Stimulated activated CD4-positive, alpha-beta T cell treated with anti-CD3 and anti-CD28 coated beads, Interleukin-2, amount 100 ng/mL, for 4 hours (primary cell): ENCODE results near the gene KNDC1.
"Not testable (repeated sequence)": the region's sequence is repeated elsewhere in the genome, so short reads cannot be mapped to it uniquely, and the experiment has no call there.

Experiments
- DNase-seq: peaks from one replicate; pipeline ENCODE4 v3.0.0-alpha.2; 2020; ENCODE audit warnings: low read depth

KNDC1 gene

GRCh38 chr10:133225707-133226191 lies 65.7 kb downstream of the KNDC1 start:
- no peak for DNase-seq

- no peak for DNase-seq
These were observed 66.3 kb downstream of the KNDC1 start for GRCh38 chr10:133226251-133226808.

DNA sequence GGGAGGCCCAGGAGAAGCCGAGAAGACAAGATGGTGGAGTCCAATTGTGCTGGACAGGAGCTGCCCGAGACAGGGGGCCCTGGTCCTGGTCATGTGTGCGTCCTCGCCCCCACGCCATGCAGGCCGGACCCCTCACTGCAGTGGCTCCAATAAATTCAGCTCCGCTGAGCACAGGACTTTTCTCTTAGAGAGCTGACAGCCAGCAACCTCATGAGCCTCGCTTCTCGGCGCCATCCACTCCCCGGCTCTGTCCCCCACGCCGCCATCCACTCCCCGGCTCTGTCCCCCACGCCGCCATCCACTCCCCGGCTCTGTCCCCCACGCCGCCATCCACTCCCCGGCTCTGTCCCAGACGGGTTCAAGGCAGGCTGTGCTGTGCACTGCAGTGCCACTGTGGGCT lies 67.2 kb downstream of the KNDC1 start:
- no peak for DNase-seq

- DNase-seq, result no peak
These were observed 69.4 kb downstream of the KNDC1 start for GRCh38 chr10:133229265-133230043.

DNA sequence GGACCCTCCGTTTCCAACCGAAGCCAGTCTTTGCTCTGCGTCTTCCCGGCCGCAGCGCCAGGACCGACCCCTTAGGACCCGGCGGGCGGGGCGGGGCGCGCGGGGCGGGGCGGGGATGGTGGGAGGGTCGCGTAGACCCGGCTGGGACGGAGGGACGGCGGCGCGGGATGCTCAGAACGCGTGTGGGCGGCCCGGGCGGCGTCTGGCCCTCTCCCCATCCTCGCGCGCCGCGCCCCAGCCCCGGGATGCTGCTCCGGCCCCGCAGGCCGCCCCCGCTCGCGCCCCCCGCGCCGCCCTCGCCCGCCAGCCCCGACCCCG lies 70.0 kb downstream of the KNDC1 start, which contains the start of gene UTF1:
Gene UTF1 (plus strand): TSS at position 174 of the 318 bp plus-strand sequence. CDS start 72 bp downstream, at position 246.
- DNase-seq, result no peak

DNA sequence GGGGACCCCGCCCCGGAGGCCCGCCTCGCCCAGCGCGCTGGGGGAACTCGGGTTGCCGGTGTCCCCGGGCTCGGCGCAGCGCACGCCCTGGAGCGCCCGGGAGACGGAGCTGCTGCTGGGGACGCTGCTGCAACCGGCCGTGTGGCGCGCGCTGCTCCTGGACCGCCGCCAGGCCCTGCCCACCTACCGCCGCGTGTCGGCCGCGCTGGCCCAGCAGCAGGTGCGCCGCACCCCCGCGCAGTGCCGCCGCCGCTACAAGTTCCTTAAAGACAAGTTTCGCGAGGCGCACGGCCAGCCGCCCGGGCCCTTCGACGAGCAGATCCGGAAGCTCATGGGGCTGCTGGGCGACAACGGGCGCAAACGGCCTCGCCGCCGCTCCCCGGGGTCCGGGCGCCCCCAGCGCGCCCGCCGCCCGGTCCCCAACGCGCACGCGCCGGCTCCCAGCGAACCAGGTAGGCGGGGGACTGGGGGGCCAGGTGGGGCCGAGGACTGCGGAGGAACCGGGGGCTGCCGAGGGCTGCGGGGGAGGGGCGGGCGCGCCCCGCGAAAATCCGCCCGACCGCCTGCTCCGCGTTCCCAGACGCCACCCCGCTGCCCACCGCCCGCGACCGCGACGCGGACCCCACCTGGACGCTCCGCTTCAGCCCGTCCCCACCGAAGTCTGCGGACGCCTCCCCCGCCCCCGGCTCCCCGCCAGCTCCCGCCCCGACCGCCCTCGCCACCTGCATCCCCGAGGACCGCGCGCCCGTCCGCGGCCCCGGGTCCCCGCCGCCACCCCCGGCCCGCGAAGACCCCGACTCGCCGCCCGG lies 70.6 kb downstream of the KNDC1 start:
- DNase-seq, result no peak

- no peak for DNase-seq
These were observed 71.4 kb downstream of the KNDC1 start for GRCh38 chr10:133231244-133231945.

DNA sequence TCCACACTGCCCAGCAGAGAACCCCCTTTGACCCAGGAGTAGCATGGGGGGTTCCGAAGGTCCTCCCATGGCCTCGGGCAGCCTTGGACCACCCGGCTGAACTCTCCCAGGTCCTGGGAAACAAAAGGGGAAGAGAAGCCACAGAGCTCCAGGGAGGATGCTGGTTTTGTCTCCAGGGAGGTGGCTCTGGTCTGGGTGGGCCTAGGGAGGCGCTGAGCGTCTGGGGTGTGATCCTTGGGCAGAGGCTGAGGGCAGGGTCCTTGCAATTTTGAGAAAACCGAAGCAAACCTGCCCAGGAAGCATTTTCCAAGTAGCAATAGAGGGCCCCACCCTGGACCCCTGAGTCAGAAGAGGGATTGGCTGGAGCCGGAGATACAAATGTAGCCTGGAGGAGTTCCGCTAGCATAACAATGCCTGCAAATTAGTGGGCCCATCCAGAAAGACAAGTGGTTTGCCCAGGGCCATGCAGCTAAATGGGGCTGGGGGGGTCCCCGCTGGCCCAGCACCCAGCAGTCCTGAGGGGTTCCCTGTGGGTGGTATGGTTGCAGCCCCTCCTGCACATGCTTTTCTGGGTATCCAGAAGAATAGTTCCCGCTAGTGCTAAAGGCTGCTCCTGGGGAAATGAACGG lies 72.0 kb downstream of the KNDC1 start:
- no peak for DNase-seq

- DNase-seq, result not testable (repeated sequence)
These were observed 74.8 kb downstream of the KNDC1 start for GRCh38 chr10:133234796-133235195.

GRCh38 chr10:133235265-133235855 lies 75.3 kb downstream of the KNDC1 start:
- DNase-seq, result no peak

DNA sequence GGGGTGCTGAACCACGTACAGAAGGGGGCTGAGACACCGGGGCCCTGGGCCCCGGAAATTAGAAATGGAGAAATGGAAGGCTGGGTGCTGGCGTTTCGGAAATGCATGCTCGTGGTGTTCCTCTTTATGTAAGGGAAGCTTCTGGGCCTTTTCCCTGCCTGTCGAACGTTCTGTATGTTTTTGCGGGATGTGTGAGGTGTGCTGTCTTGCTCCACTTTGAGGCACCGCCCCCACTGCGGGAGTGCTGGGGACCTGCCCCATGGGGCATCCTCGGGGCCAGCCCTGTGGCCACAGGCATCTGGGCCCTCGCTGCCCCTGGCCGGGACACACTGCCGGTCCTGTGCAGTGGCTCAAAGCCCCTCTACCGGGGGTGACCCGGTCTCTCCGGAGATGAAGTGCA lies 75.9 kb downstream of the KNDC1 start:
- DNase-seq, result no peak

DNA sequence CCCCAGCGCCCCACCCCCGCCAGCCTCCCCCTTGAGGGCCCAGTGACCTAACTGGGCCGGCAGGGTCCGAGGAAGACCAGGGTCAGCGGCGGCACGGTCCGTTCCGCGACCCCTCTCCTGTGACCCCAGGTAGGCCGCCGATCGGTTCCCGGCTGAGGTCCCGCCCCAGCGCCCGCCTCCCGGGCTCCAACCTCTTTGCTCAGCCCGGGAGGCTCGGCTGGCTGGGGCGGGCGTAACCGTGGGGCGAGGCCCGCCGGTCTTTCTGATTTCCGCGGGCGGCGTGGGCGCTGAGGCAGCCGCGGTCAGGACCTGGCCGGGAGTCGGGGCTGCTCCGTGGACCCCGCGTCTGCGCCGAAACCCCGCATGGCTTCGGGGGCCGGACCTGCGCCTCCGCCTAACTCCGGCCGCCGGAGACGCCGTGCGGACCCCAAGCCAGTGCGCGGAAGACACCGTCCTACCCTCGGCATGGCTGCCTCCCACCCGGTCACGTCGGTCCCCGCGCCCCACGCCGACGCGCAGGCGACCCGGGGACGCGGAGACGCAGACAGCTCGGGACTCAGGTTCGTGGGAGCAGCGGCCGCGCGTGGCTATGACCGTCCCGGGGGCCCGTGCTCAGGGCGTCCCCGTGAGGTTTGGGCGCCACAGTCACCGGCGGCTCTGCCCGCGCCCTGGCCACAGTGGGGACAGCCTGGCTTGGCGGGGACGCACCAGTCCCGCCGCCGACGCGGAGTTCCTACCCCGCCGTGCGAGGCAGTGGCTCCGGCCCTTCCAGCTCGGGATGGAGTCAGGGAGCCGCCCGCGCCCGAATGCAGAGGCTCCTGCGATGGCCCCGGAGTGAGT lies 76.6 kb downstream of the KNDC1 start:
- DNase-seq, result no peak

DNA sequence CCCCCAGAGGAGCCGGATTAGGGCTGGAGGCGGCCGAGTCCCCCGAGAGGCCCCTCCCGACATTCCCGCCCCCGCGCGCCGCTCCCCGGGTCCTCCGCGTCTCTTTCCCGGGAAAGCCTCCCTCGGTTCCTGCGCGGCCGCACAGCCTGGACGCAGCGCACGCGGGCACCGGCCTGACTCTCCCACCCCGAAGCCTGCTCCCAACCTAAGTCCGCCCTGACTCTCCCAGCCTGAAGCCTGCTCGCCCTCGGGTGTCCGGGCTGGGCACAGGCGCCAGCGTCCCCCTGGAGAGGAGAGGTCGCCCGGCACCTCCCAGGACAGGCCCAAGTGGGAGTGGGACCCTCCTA lies 77.2 kb downstream of the KNDC1 start:
- DNase-seq, result no peak

- no peak for DNase-seq
These were observed 77.8 kb downstream of the KNDC1 start, which contains the start of gene VENTX for GRCh38 chr10:133237588-133238465. Gene VENTX, plus strand, starts transcription at chr10:133237855. Its CDS starts 60 bp downstream, at chr10:133237915.

DNA sequence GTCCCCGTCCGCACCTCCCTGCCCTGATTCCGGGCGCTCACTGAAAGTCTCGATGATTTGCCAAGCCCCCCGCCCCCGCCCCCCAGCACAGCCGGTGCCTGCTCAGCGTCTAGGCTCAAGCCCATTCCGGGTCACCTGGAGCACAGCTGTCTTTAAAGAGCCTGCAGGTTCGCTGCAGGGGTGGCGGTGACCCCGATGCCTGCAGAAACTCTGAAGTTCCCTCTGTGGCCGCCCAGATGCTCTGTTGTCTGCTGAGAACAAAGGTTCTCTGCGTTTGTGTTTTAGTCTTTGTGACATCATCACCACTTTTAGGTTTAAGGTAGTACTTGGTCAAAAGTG lies 78.4 kb downstream of the KNDC1 start:
- no peak for DNase-seq

- no peak for DNase-seq
These were observed 80.0 kb downstream of the KNDC1 start for GRCh38 chr10:133239990-133240389.

DNA sequence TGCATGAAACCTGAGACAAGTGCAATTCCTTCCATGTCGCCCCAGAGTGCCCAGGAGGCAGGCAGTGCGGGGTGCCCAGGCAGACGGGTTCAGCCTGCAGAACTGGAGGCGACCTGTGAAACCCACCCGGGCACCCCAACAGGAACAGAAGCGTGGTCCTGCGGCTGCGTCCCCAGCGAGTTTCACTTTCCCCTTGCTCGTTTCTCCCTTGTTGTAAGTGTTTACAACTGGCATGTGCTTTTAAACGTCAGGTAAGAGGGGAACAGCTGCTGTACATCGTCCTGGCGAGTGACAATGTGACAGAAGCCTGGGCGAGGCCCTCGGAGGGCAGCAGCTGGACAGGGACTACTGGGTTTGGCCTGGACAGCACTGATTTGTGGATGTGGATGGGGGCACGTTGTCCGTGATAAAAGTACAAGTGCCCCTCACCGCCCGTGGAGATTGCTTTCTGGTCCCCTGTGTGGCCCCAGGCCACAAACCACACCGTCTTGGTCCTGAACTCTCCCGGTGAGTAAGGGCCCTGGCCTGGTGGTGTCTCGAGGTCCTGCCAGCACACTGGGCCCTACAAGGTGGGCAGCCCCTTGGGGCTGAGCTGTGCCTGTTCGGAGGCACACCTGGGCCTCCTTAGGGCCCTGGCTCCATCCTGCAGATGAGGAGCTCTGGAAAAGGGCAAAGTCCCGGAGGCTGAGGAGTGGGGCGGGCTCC lies 81.6 kb downstream of the KNDC1 start:
- DNase-seq, result no peak

GRCh38 chr10:133242611-133243356 lies 82.8 kb downstream of the KNDC1 start:
- DNase-seq, result no peak
